KG1 (cell line): ENCODE data around the gene IFITM10.
"Not testable (repeated sequence)": the region's sequence is repeated elsewhere in the genome, so short reads cannot be mapped to it uniquely, and the experiment has no call there.

Source experiments
- DNase-seq: peaks from one replicate; lab custom pipeline; 2025; lab: John Stamatoyannopoulos, UW

The IFITM10 gene

GRCh38 chr11:1690167-1691025 is 60.0 kb downstream of the IFITM10 start:
- no peak for DNase-seq

DNA sequence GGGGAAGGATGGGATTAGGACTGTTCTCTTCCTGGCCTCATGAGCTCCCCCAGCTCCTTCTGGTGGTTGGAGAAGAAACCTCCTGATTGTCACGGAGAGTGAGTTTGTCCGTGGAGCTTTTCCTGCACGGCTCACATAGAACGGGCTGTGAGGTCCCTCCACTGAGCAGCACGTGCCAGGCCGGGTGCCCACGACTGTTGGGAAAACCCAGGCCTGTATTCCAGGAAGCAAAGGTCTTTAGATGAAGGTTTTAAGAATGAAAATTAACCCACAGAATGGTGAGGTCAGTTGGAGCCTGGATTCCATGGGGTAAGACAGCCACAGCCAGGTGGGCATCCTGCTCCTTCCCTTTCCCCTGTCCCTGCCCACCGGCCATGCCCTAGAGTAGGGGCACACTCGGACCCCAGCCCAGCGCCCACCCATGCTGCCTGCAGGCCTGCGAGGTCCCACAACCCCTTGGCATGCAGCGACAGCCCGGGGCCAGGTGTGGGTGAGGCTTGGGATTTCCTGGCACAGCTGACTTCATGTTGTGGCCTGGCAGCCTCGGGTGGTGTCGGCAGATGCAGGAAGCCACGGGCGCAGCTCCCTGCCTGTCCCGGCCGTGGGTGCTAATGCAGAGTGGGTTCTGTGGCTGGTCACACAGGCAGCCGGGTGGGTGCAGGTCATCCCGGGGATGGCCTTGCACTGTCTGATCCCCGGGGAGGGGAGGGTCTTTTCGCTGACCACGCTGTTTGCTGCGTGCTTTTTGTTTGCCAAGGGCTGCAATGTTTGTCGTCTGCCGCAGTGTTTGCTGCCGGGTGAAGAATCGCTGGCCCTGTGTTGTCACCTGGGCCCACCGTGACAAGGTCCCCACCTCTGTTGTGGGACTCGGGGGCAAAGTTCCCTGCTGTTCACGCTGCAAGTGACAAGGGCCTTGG is 60.9 kb downstream of the IFITM10 start:
- not testable (repeated sequence) for DNase-seq

GRCh38 chr11:1688336-1688947 is 62.0 kb downstream of the IFITM10 start:
- DNase-seq = not testable (repeated sequence)

- not testable (repeated sequence) for DNase-seq
Measured at GRCh38 chr11:1686220-1686619, 64.2 kb downstream of the IFITM10 start.

- not testable (repeated sequence) for DNase-seq
Measured at GRCh38 chr11:1684886-1685874, 65.2 kb downstream of the IFITM10 start.

- DNase-seq = not testable (repeated sequence)
Measured at GRCh38 chr11:1683904-1684572, 66.4 kb downstream of the IFITM10 start.

- DNase-seq = not testable (repeated sequence)
Measured at GRCh38 chr11:1683216-1683615, 67.2 kb downstream of the IFITM10 start.
